Fibroblast of lung (primary cell): ENCODE results near the gene ATCAY.
"Not testable (repeated sequence)": the region's sequence is repeated elsewhere in the genome, so short reads cannot be mapped to it uniquely, and the experiment has no call there.

ENCODE experiments used
- EZH2 ChIP-seq: IDR thresholded peaks from 2 replicates; pipeline ENCODE4 v1.5.1; 2012; ENCODE audit warnings: low read length, control low read depth, mild to moderate bottlenecking; ENCODE audit errors: missing control alignments
- TF ChIP-seq, protein P1 (sequence below), 2 donors: IDR thresholded peaks in 1 of 2; conservative IDR thresholded peaks in 1 of 2; 1 replicate in 1 of 2; 2 replicates in 1 of 2; pipeline ENCODE4 v1.5.1; 2011 to 2012; ENCODE audit warnings: low read length in 2 of 2, control low read depth in 1 of 2, inconsistent platforms in 1 of 2, low read depth in 1 of 2, mild to moderate bottlenecking in 1 of 2

- TF ChIP-seq, protein P1, sequence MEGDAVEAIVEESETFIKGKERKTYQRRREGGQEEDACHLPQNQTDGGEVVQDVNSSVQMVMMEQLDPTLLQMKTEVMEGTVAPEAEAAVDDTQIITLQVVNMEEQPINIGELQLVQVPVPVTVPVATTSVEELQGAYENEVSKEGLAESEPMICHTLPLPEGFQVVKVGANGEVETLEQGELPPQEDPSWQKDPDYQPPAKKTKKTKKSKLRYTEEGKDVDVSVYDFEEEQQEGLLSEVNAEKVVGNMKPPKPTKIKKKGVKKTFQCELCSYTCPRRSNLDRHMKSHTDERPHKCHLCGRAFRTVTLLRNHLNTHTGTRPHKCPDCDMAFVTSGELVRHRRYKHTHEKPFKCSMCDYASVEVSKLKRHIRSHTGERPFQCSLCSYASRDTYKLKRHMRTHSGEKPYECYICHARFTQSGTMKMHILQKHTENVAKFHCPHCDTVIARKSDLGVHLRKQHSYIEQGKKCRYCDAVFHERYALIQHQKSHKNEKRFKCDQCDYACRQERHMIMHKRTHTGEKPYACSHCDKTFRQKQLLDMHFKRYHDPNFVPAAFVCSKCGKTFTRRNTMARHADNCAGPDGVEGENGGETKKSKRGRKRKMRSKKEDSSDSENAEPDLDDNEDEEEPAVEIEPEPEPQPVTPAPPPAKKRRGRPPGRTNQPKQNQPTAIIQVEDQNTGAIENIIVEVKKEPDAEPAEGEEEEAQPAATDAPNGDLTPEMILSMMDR (conservative IDR thresholded peaks at IDR 0.05 in 1 of 2, IDR thresholded peaks at IDR 0.05 in 1 of 2; ENCODE audit: low read depth in 1 of 2, low read length in 2 of 2) = not testable (repeated sequence)
- TF ChIP-seq EZH2 = not testable (repeated sequence)
These were observed 57.9 kb downstream of the ATCAY start for GRCh38 chr19:3938300-3938950.
